ENCODE data around the gene KDM1A. TPM values are rescaled to one million over a fixed set of nuclear protein-coding genes. Genes with fewer than 3 reads are reported as not detected.

The KDM1A gene
- total RNA-seq, 1 donor from 2014 or later = 302 TPM

- no peak for FAIRE-seq
- DNase-seq (ENCODE audit: low spot score in 2 of 2) = no peak
These were observed 106.9 kb downstream of the KDM1A start for GRCh38 chr1:23126200-23126599.

DNA sequence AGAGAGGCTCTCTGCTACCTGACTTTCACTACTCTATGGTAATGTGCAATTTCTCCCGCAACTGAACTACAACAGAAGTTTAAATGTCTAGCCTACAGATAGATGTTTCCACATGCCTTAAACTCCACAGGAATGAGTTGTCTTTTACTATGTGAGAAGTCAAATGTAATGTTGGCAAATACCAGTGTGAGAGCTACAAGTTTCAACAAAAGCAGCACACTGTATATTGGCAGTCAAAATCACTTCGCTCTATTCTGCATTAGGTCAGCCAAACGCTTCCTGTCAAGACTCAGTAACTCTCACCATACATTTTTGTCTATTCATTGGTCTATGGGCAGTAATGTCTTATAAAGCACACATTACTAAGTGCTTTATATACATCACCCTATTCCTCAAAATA is 107.5 kb downstream of the KDM1A start:
- DNase-seq (ENCODE audit: low spot score in 2 of 2) (no peak), FAIRE-seq (no peak)

DNA sequence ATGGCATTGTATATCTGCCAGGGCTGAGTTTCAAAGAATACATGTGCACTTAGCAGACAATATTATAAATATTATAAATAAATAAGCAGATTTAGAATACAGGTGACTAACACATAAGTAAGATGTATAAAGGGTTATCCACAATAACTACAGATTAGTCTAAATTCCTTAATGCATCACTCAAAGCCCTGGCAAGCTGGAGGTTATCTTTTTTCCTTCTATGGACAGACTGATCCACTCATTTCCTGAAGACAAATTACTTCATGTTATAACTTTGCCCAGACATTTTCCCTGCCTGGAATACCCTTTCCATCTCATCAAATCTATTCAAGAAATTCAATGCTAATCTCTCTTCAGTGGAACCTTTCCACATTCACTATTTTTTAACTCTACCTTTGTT is 110.6 kb downstream of the KDM1A start:
- no peak for DNase-seq (ENCODE audit: low spot score in 2 of 2)
- no peak for FAIRE-seq

DNA sequence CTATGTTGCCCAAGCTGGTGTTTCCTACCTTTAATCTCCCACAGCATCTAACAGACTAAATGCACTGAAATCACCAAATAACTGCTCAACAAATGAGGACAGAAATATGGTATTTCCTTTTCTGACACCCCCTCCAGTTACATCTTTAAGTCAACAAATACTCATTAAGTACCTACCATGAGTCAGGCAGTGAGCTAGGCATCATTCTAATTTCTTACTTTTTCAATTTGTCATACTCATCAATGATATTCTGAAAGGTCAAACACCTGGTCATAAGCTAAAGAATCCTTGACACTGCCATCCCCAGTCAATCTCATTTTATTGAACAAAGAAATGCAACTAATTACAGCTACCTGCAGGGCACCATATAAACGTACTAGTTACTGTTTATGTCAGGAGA is 112.8 kb downstream of the KDM1A start:
- FAIRE-seq (no peak), DNase-seq (ENCODE audit: low spot score in 2 of 2) (no peak)

Small RNA genes lying within 50 kb of the gene (small RNA-seq; reads per million reads assigned to genes)
- gene MIR3115 (not detected), gene MIR4419A (not detected)

Other genes starting within 250 kb of the KDM1A start
- not detected for gene LACTBL1, start 46.6 kb upstream of the KDM1A start, total RNA-seq
- not detected for gene TEX46, start 3.6 kb upstream of the KDM1A start, total RNA-seq
- gene LUZP1, start 149.4 kb downstream of the KDM1A start, total RNA-seq = 5.3 TPM
- under 0.01 TPM for gene HTR1D, start 198.0 kb downstream of the KDM1A start, total RNA-seq